ENCODE data around the gene GOLM1.

GRCh38 chr9:86046930-86047341 lies 52.4 kb downstream of the GOLM1 start:
- TF ChIP-seq CTCF (IDR thresholded peaks at IDR 0.05) = no peak
- no peak for TF ChIP-seq POLR2A (IDR thresholded peaks at IDR 0.05)

Measured in heart left ventricle (tissue), 13 donors.